IMR-90 (cell line): ENCODE data around the gene DCTN2. TPM values are rescaled to one million over a fixed set of nuclear protein-coding genes. Genes with fewer than 3 reads are reported as not detected.

Experiments
- ATAC-seq: fragments of 200-7000 bp; cut with Tn5 transposase; 2 replicates; pipeline ENCODE4 v1.9.1; 2020; ENCODE audit warnings: low read depth, mild to moderate bottlenecking, moderate library complexity
- BruUV-seq: library from RNA; stranded (reverse); fragments of 400-500 nt; replicated peaks from 2 replicates; lab custom pipeline; 2021; lab: Mats Ljungman, UMichigan
- CTCF ChIA-PET: fragments of 300-600 bp; formaldehyde crosslinking; extraction: SDS; loops from one replicate; lab custom pipeline; 2021; ENCODE audit warnings: antibody characterized with exemption; lab: Yijun Ruan, JAX
- POLR2A ChIA-PET: fragments of 300-600 bp; sonication (Branson Sonifier 250); formaldehyde crosslinking; loops from one replicate; lab custom pipeline; 2022; ENCODE audit warnings: antibody characterized with exemption; ENCODE audit not compliant: unreplicated experiment; lab: Charles Lee
- DNase-seq: peaks from one replicate; pipeline ENCODE4 v3.0.0; 2013
- H2AFZ ChIP-seq: replicated peaks from 2 replicates; pipeline ENCODE3; 2013; ENCODE audit warnings: low read length, mild to moderate bottlenecking; ENCODE audit not compliant: poor library complexity
- H2AK5ac ChIP-seq: 2 replicates; pipeline ENCODE4 v1.6.1; 2013; ENCODE audit warnings: low read depth, low read length, inconsistent platforms
- H2AK9ac ChIP-seq: replicated peaks from 2 replicates; pipeline ENCODE3; 2013; ENCODE audit warnings: mild to moderate bottlenecking, low read depth, low read length, moderate library complexity; ENCODE audit not compliant: poor library complexity
- H2BK120ac ChIP-seq: 2 replicates; pipeline ENCODE4 v1.6.1; 2013; ENCODE audit warnings: low read depth, low read length, inconsistent platforms
- H2BK15ac ChIP-seq: 3 replicates; pipeline ENCODE4 v1.6.1; 2013; ENCODE audit warnings: low read depth, low read length, inconsistent platforms
- H2BK20ac ChIP-seq: 2 replicates; pipeline ENCODE4 v1.6.1; 2013; ENCODE audit warnings: low read depth, mild to moderate bottlenecking, inconsistent platforms, low read length, moderate library complexity
- H2BK5ac ChIP-seq: 2 replicates; pipeline ENCODE4 v1.6.1; 2013; ENCODE audit warnings: mild to moderate bottlenecking, low read depth, low read length, inconsistent platforms; ENCODE audit not compliant: poor library complexity, severe bottlenecking
- H3K14ac ChIP-seq: replicated peaks from 2 replicates; pipeline ENCODE4 v1.6.1; 2013; ENCODE audit warnings: low read depth, low read length, inconsistent platforms
- H3K18ac ChIP-seq: 2 replicates; pipeline ENCODE4 v1.6.1; 2013; ENCODE audit warnings: low read depth, low read length, control low read depth
- H3K23ac ChIP-seq: 2 replicates; pipeline ENCODE4 v1.6.1; 2013; ENCODE audit warnings: low read depth, low read length, inconsistent platforms
- H3K27ac ChIP-seq: 2 replicates; pipeline ENCODE4 v1.5.1; 2013; ENCODE audit warnings: mild to moderate bottlenecking, control low read depth, low read length; ENCODE audit not compliant: insufficient read depth
- H3K27me3 ChIP-seq: 2 replicates; pipeline ENCODE4 v1.6.1; 2013; ENCODE audit warnings: low read length; ENCODE audit not compliant: control insufficient read depth, insufficient read depth
- H3K36me3 ChIP-seq: 2 replicates; pipeline ENCODE4 v1.6.1; 2013; ENCODE audit warnings: low read length, mixed read lengths; ENCODE audit not compliant: control insufficient read depth, insufficient read depth
- H3K4ac ChIP-seq: 2 replicates; pipeline ENCODE4 v1.6.1; 2013; ENCODE audit warnings: low read depth, low read length, inconsistent platforms
- H3K4me1 ChIP-seq: 2 replicates; pipeline ENCODE4 v1.6.1; 2013; ENCODE audit warnings: low read length, mixed read lengths; ENCODE audit not compliant: control insufficient read depth, insufficient read depth
- H3K4me2 ChIP-seq: 2 replicates; pipeline ENCODE4 v1.6.1; 2013; ENCODE audit warnings: low read depth, mild to moderate bottlenecking, control low read depth, low read length, moderate library complexity
- H3K4me3 ChIP-seq: 2 replicates; pipeline ENCODE4 v1.5.1; 2013; ENCODE audit warnings: low read depth, mild to moderate bottlenecking, control low read depth, low read length, moderate library complexity; ENCODE audit not compliant: insufficient read depth
- H3K56ac ChIP-seq: 2 replicates; pipeline ENCODE4 v1.6.1; 2013; ENCODE audit warnings: low read length, inconsistent platforms; ENCODE audit not compliant: insufficient read depth; ENCODE audit errors: extremely low read depth
- H3K79me1 ChIP-seq, 2 experiments: 2 replicates each; pipeline ENCODE4 v1.6.1; 2013; ENCODE audit warnings: low read length in 2 of 2, inconsistent platforms in 1 of 2, low read depth in 1 of 2
- H3K9ac ChIP-seq: 2 replicates; pipeline ENCODE4 v1.6.1; 2013; ENCODE audit warnings: low read depth, low read length, control low read depth
- H3K9me1 ChIP-seq: 2 replicates; pipeline ENCODE4 v1.6.1; 2013; ENCODE audit warnings: low read length, inconsistent platforms; ENCODE audit not compliant: insufficient read depth
- H3K9me3 ChIP-seq: 2 replicates; pipeline ENCODE4 v1.6.1; 2013; ENCODE audit warnings: low read length; ENCODE audit not compliant: control insufficient read depth, insufficient read depth
- H4K20me1 ChIP-seq: 2 replicates; pipeline ENCODE4 v1.6.1; 2013; ENCODE audit warnings: low read length, inconsistent platforms; ENCODE audit not compliant: insufficient read depth
- H4K5ac ChIP-seq: 2 replicates; pipeline ENCODE4 v1.6.1; 2013; ENCODE audit warnings: mild to moderate bottlenecking, low read depth, low read length, control low read depth
- H4K8ac ChIP-seq, 2 experiments: 2 replicates each; pipeline ENCODE4 v1.6.1; 2013; ENCODE audit warnings: low read depth in 2 of 2, low read length in 2 of 2, control low read depth in 1 of 2, inconsistent platforms in 1 of 2
- H4K91ac ChIP-seq: 2 replicates; pipeline ENCODE4 v1.6.1; 2013; ENCODE audit warnings: low read depth, low read length, inconsistent platforms; ENCODE audit not compliant: insufficient read depth
- BHLHE40 ChIP-seq: fragments of 150-350 bp; IDR thresholded peaks from 2 replicates; pipeline ENCODE4 v1.6.1; 2016; ENCODE audit warnings: mild to moderate bottlenecking, low read depth, low read length
- CEBPB ChIP-seq: IDR thresholded peaks from 2 replicates; pipeline ENCODE4 v1.6.1; 2012; ENCODE audit warnings: low read depth, low read length, improper control_type of control experiment
- CHD1 ChIP-seq: IDR thresholded peaks from 2 replicates; pipeline ENCODE4 v1.6.1; 2012; ENCODE audit warnings: low read depth, low read length, improper control_type of control experiment
- CTCF ChIP-seq: conservative IDR thresholded peaks from 2 replicates; pipeline ENCODE4 v1.5.1; 2012; ENCODE audit warnings: mild to moderate bottlenecking, low read depth, low read length, improper control_type of control experiment
- ELK1 ChIP-seq: fragments of 150-350 bp; IDR thresholded peaks from 2 replicates; pipeline ENCODE4 v1.6.1; 2016; ENCODE audit warnings: low read depth, mild to moderate bottlenecking, low read length, moderate library complexity, borderline replicate concordance
- FOS ChIP-seq: fragments of 150-350 bp; IDR thresholded peaks from 2 replicates; pipeline ENCODE4 v1.6.1; 2016; ENCODE audit warnings: low read depth, low read length
- MAFK ChIP-seq: IDR thresholded peaks from 2 replicates; pipeline ENCODE4 v1.6.1; 2012; ENCODE audit warnings: low read depth, low read length, improper control_type of control experiment
- MAZ ChIP-seq: IDR thresholded peaks from 2 replicates; pipeline ENCODE4 v1.6.1; 2012; ENCODE audit warnings: low read depth, mild to moderate bottlenecking, low read length, improper control_type of control experiment, moderate library complexity, borderline replicate concordance
- MXI1 ChIP-seq: IDR thresholded peaks from 2 replicates; pipeline ENCODE4 v1.6.1; 2012; ENCODE audit warnings: low read depth, mild to moderate bottlenecking, low read length, moderate library complexity, borderline replicate concordance
- NFE2L2 ChIP-seq: fragments of 150-350 bp; IDR thresholded peaks from 2 replicates; pipeline ENCODE4 v1.6.1; 2016; ENCODE audit warnings: low read depth, mild to moderate bottlenecking, low read length
- POLR2A ChIP-seq: IDR thresholded peaks from 2 replicates; pipeline ENCODE4 v1.6.1; 2012; ENCODE audit warnings: mild to moderate bottlenecking, low read depth, low read length
- RAD21 ChIP-seq: IDR thresholded peaks from 2 replicates; pipeline ENCODE4 v1.6.1; 2012; ENCODE audit warnings: low read length, improper control_type of control experiment
- RCOR1 ChIP-seq: IDR thresholded peaks from 2 replicates; pipeline ENCODE4 v1.6.1; 2012; ENCODE audit warnings: mild to moderate bottlenecking, low read length, improper control_type of control experiment; ENCODE audit not compliant: insufficient replicate concordance
- RFX5 ChIP-seq: IDR thresholded peaks from 2 replicates; pipeline ENCODE4 v1.8.0; 2012; ENCODE audit warnings: low read depth, mild to moderate bottlenecking, low read length, moderate library complexity
- SMC3 ChIP-seq: fragments of 150-350 bp; IDR thresholded peaks from 2 replicates; pipeline ENCODE4 v1.6.1; 2016; ENCODE audit warnings: low read depth, mild to moderate bottlenecking, antibody characterized with exemption, low read length, moderate library complexity
- USF2 ChIP-seq: fragments of 150-350 bp; IDR thresholded peaks from 2 replicates; pipeline ENCODE4 v1.6.1; 2017; ENCODE audit warnings: mild to moderate bottlenecking, antibody characterized with exemption, low read length, low read depth
- WGBS, 2 experiments: methylation state at CpG; one replicate each; pipeline versions ENCODE4 v1.1.5 to v1.1.7; 2013; ENCODE audit warnings: missing lambda C conversion rate in 2 of 2; ENCODE audit not compliant: insufficient read length in 1 of 2; ENCODE audit errors: extremely low coverage in 2 of 2; 5-methylcytosine and 5-hydroxymethylcytosine counted together
- dilution Hi-C: fragments of 300-500 bp; cut with HindIII; formaldehyde crosslinking; loops from one replicate; pipeline ENCODE4 v1.14.3; 2018; ENCODE audit warnings: low sequenced_read_pairs; ENCODE audit not compliant: unreplicated experiment
- in situ Hi-C: fragments of 300-500 bp; cut with MboI; formaldehyde crosslinking; loops from 3 replicates; pipeline ENCODE4 v1.14.3; 2019; ENCODE audit warnings: low sequenced_read_pairs, inconsistent platforms, mixed read lengths
- intact Hi-C: fragments of 100-400 bp; cut with micrococcal nuclease; formaldehyde crosslinking; loops from 2 replicates; pipeline ENCODE4 v1.10.0; 2022
- polyA plus RNA-seq, 3 experiments: library from polyadenylated mRNA; depleted of rRNA; stranded (reverse); fragments of >200 nt; gene quantifications; 2 replicates each; pipeline ENCODE4 v1.2.3, GENCODE V29; 2012; ENCODE audit warnings: low replicate concordance in 1 of 3
- total RNA-seq: library from RNA; depleted of rRNA; stranded (reverse); fragments of >200 nt; gene quantifications from 2 replicates; pipeline ENCODE4 v1.2.3, GENCODE V29; 2012

The DCTN2 gene
- total and polyA plus RNA-seq, 2 of the 4 experiments (the other 2 are of a cell fraction), result 125 to 130 TPM

GRCh38 chr12:57512665-57513064 is 34.3 kb downstream of the DCTN2 start:
- ChIA-PET POLR2A (interaction anchor here (0.6 kb wide), 1 partner anchor 121 kb away, joined by 5 read pairs; no protein-coding TSS in a partner anchor), CTCF (no interaction called here)
- Histone ChIP-seq H3K14ac (no peak overlapping the region), H3K9me1 (peaks cover 3% of the 10 kb centered on the region; the same call in 1 of the 2 replicates), H4K20me1 (peaks cover 71% of the 10 kb centered on the region), H3K9me3 (no peaks in the 10 kb centered on the region), H4K91ac (no peak overlapping the region), H3K27me3 (no peaks in the 10 kb centered on the region), H4K5ac (no peak overlapping the region), H3K4me3 (no peak overlapping the region), H3K18ac (no peak overlapping the region), H2BK15ac (no peak overlapping the region), H3K4ac (no peak overlapping the region), H3K36me3 (peaks cover 76% of the 10 kb centered on the region), H2AFZ (no peak overlapping the region), H4K8ac (no peak overlapping the region), H3K23ac (no peak overlapping the region), H3K27ac (no peak overlapping the region), H3K4me2 (no peak overlapping the region), H3K4me1 (no peaks in the 10 kb centered on the region), H3K9ac (no peak overlapping the region), H2BK20ac (no peak overlapping the region), H2AK9ac (no peak overlapping the region), H2BK5ac (no peak overlapping the region), H3K79me1 (peaks cover 24 to 69% of the 10 kb centered on the region in 2 experiments), H2AK5ac (no peak overlapping the region), H2BK120ac (no peak overlapping the region), H3K56ac (no peak overlapping the region)
- in situ Hi-C loops, result no loop called here
- DNase-seq (no peak), ATAC-seq (no peak)
- BruUV-seq, result no TSS peak
- TF ChIP-seq MAFK, result no peak
- no peak for TF ChIP-seq FOS
- TF ChIP-seq RAD21, result no peak
- TF ChIP-seq USF2, result no peak
- TF ChIP-seq ELK1, result no peak
- no peak for TF ChIP-seq CTCF
- TF ChIP-seq CEBPB, result no peak
- TF ChIP-seq MAZ, result no peak
- no peak for TF ChIP-seq BHLHE40
- TF ChIP-seq CHD1, result no peak
- no peak for TF ChIP-seq RFX5
- no peak for TF ChIP-seq POLR2A
- TF ChIP-seq SMC3, result no peak
- no peak for TF ChIP-seq NFE2L2
- TF ChIP-seq RCOR1, result no peak
- TF ChIP-seq MXI1, result no peak
- intact Hi-C loops, result no loop called here
- WGBS, 2 experiments, result 80% methylated on average over 1 of the region's 6 CpGs; no CpG with 5 or more reads in 1 of the 2 experiments
- dilution Hi-C loops, result no loop called here
